ENCODE data around the gene TMEM258. TPM values are rescaled to one million over a fixed set of nuclear protein-coding genes. Genes with fewer than 3 reads are reported as not detected.
A peak's percentile ranks its signal among the peaks of the same experiment; 100 is the strongest.

TMEM258 gene
- total and polyA plus RNA-seq, 9 of the 15 experiments (the other 6 are each of a cell fraction or from before 2014, with no cell fraction given) = 97.2 to 856 (median 231) TPM

GRCh38 chr11:61792310-61793082, at the start of gene TMEM258, which contains the start of gene FEN1 (continued):
- no peak for TF ChIP-seq RCOR1 (IDR thresholded peaks at IDR 0.05; ENCODE audit: borderline replicate concordance in 1 of 2, low read depth in 2 of 2, low read length in 2 of 2)
- TF ChIP-seq E2F5 (CRISPR knock-in tag; IDR thresholded peaks at IDR 0.05) = peak; percentile 92
- no peak for TF ChIP-seq TCF15 (CRISPR knock-in tag; IDR thresholded peaks at IDR 0.05)
- no peak for TF ChIP-seq E4F1 (CRISPR knock-in tag; IDR thresholded peaks at IDR 0.05; ENCODE audit: borderline replicate concordance)
- peak; percentile 77 for TF ChIP-seq ZBTB17 (CRISPR knock-in tag; IDR thresholded peaks at IDR 0.05)
- peak in 1 of 2 experiments; percentile 83; a peak in 2 of 4 replicates for TF ChIP-seq MAZ (CRISPR knock-in tag; conservative IDR thresholded peaks at IDR 0.05 in 1 of 2, IDR thresholded peaks at IDR 0.05 in 1 of 2)
- TF ChIP-seq HOMEZ (CRISPR knock-in tag; IDR thresholded peaks at IDR 0.05) = no peak
- TF ChIP-seq ILK (tag; IDR thresholded peaks at IDR 0.05; ENCODE audit: borderline replicate concordance, low read depth) = no peak
- no peak; the same call in 1 of the 2 replicates for TF ChIP-seq JUND (IDR thresholded peaks at IDR 0.05; ENCODE audit: borderline replicate concordance, low read depth, low read length)
- TF ChIP-seq JUND (tag; IDR thresholded peaks at IDR 0.05; ENCODE audit: borderline replicate concordance, low read depth, low read length) = peak; percentile 5; the same call in 1 of the 3 replicates
- no peak for TF ChIP-seq RFX7 (CRISPR knock-in tag; IDR thresholded peaks at IDR 0.05)
- no peak for TF ChIP-seq ZNF445 (CRISPR knock-in tag; IDR thresholded peaks at IDR 0.05; ENCODE audit: low read depth)
- no peak for TF ChIP-seq FOXK1 (CRISPR knock-in tag; IDR thresholded peaks at IDR 0.05; ENCODE audit: borderline replicate concordance)
- TF ChIP-seq E2F6 (IDR thresholded peaks at IDR 0.05; ENCODE audit: borderline replicate concordance in 1 of 2, extremely low read depth in 1 of 2, insufficient read depth in 1 of 2, insufficient read length in 1 of 2, low read depth in 1 of 2, low read length in 1 of 2, poor library complexity in 1 of 2, severe bottlenecking in 1 of 2) = peak; percentile 88 to 90
- peak; percentile 54 for TF ChIP-seq NEUROD1 (IDR thresholded peaks at IDR 0.05; ENCODE audit: borderline replicate concordance, low read depth, low read length, partially characterized antibody)
- no peak for TF ChIP-seq DEAF1 (CRISPR knock-in tag; IDR thresholded peaks at IDR 0.05)
- TF ChIP-seq ZSCAN29 (IDR thresholded peaks at IDR 0.05) = no peak

All from K562 (cell line).